Measurements from ENCODE around the gene LTBP3.

LTBP3 gene

GRCh38 chr11:65491614-65492386 lies 66.4 kb downstream of the LTBP3 start:
- DNase-seq = peak; percentile 81

DNA sequence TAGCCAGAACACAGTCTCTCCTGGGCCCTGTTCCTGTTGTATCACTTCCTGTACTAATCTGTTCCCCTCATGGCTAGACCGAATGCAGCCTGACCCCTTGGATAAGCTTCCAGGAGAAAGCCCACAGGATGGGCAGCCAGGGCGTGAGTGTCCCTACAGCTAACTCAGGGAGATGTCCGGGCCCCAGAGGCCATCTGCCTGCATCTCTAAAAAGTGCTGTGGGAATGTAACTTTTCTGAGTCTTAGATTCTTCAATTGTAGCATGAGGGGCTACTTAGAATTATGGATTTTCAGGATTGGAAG lies 67.0 kb downstream of the LTBP3 start:
- DNase-seq = no peak

DNA sequence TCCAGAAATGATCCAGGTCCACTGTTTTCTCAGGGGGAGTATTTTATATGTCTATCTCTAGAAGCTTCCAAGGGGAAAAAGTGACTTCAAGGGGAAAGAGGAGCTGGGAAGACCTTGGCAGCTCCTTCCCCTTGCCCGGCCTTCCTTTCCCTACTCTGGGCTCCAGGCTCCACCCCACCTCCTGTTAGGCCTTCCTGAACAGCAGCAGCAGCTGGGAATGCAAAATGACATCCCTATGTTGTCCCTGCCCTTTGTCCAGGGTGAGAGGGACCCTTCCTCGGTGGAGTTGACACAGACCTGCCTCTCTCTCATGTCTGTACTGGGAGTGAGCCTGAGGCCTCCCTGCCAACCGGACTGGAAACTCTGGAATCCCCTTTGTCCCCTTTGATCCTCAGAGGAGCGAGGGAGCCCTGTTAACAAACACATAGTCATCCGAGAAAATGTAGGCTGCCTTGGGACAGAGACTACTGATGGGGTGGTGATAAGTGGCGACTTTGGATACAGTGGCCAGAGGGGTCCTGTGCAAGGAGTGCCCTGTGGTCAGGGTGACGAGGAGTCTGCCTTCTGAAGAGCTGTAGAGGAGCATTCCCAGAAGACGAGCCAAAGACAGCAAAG lies 68.3 kb downstream of the LTBP3 start:
- DNase-seq = no peak

- no peak for DNase-seq
Observed at GRCh38 chr11:65489035-65489705, 69.0 kb downstream of the LTBP3 start.

Data from NCI-H1417 treated with DMSO at 0.1 percent for 48 hours (cell line).